Measurements from ENCODE around the gene CIAO2B.
"Not testable (repeated sequence)": the region's sequence is repeated elsewhere in the genome, so short reads cannot be mapped to it uniquely, and the experiment has no call there.

Gene CIAO2B

GRCh38 chr16:66903544-66904427 lies 30.4 kb downstream of the CIAO2B start:
- DNase-seq (ENCODE audit: low spot score) = no peak

GRCh38 chr16:66902648-66903543 lies 31.3 kb downstream of the CIAO2B start:
- DNase-seq (ENCODE audit: low spot score) = no peak

- DNase-seq (ENCODE audit: low spot score) = no peak
Observed at GRCh38 chr16:66901626-66902025, 32.6 kb downstream of the CIAO2B start.

- peak; percentile 42 for DNase-seq (ENCODE audit: low spot score)
Observed at GRCh38 chr16:66900721-66901441, 33.3 kb downstream of the CIAO2B start.

- DNase-seq (ENCODE audit: low spot score) = peak; percentile 65
Observed at GRCh38 chr16:66899945-66900710, 34.1 kb downstream of the CIAO2B start.

- peak; percentile 44 for DNase-seq (ENCODE audit: low spot score)
Observed at GRCh38 chr16:66899310-66899944, 34.8 kb downstream of the CIAO2B start.

GRCh38 chr16:66898933-66899309 lies 35.3 kb downstream of the CIAO2B start:
- DNase-seq (ENCODE audit: low spot score) = no peak

- peak; percentile 69 for DNase-seq (ENCODE audit: low spot score)
Observed at GRCh38 chr16:66898207-66898606, 36.0 kb downstream of the CIAO2B start.

GRCh38 chr16:66896682-66897081 lies 37.5 kb downstream of the CIAO2B start:
- DNase-seq (ENCODE audit: low spot score) = not testable (repeated sequence)

GRCh38 chr16:66895999-66896398 lies 38.2 kb downstream of the CIAO2B start:
- DNase-seq (ENCODE audit: low spot score) = no peak

- DNase-seq (ENCODE audit: low spot score) = no peak
Observed at GRCh38 chr16:66895689-66895979, 38.6 kb downstream of the CIAO2B start.

- peak; percentile 82 for DNase-seq (ENCODE audit: low spot score)
Observed at GRCh38 chr16:66894948-66895688, 39.1 kb downstream of the CIAO2B start.

GRCh38 chr16:66894055-66894454 lies 40.1 kb downstream of the CIAO2B start:
- DNase-seq (ENCODE audit: low spot score) = no peak

GRCh38 chr16:66891797-66892196 lies 42.4 kb downstream of the CIAO2B start:
- DNase-seq (ENCODE audit: low spot score) = no peak

- no peak for DNase-seq (ENCODE audit: low spot score)
Observed at GRCh38 chr16:66891360-66891759, 42.8 kb downstream of the CIAO2B start.

GRCh38 chr16:66890799-66891198 lies 43.4 kb downstream of the CIAO2B start:
- DNase-seq (ENCODE audit: low spot score) = no peak

GRCh38 chr16:66889622-66890021 lies 44.6 kb downstream of the CIAO2B start:
- no peak for DNase-seq (ENCODE audit: low spot score)

GRCh38 chr16:66888647-66889615 lies 45.3 kb downstream of the CIAO2B start:
- no peak for DNase-seq (ENCODE audit: low spot score)

GRCh38 chr16:66886914-66887313 lies 47.3 kb downstream of the CIAO2B start:
- no peak for DNase-seq (ENCODE audit: low spot score)

Measured in GM03348 (cell line).